22Rv1 (cell line): ENCODE results near the gene PLK4.

Source experiments
- CTCF ChIP-seq: fragments of 450-650 bp; IDR thresholded peaks from 2 replicates; pipeline ENCODE4 v1.5.1; 2017; ENCODE audit warnings: mild to moderate bottlenecking
- ZFX ChIP-seq: fragments of 450-650 bp; IDR thresholded peaks from 2 replicates; pipeline ENCODE4 v1.6.1; 2017; ENCODE audit warnings: antibody characterized with exemption, borderline replicate concordance

- TF ChIP-seq CTCF (no peak), ZFX (no peak)
Observed at GRCh38 chr4:127936974-127937373, 56.3 kb downstream of the PLK4 start.
